HepG2 (cell line): ENCODE data around the gene LYRM4. TPM values are rescaled to one million over a fixed set of nuclear protein-coding genes. Genes with fewer than 3 reads are reported as not detected.

Experiments used
- BCL3 ChIP-seq: sonication (generic); formaldehyde crosslinking; IDR thresholded peaks from 2 replicates; pipeline ENCODE4 v1.5.1; 2020; ENCODE audit warnings: mild to moderate bottlenecking, missing genetic modification reagents, moderate library complexity
- GABPB1 ChIP-seq: IDR thresholded peaks from 2 replicates; pipeline ENCODE4 v1.6.1; 2016; ENCODE audit warnings: mild to moderate bottlenecking, missing genetic modification reagents, moderate library complexity, missing compliant biosample characterization
- HNF1B ChIP-seq: sonication (generic); formaldehyde crosslinking; IDR thresholded peaks from 2 replicates; pipeline ENCODE4 v1.5.1; 2020; ENCODE audit warnings: mild to moderate bottlenecking, moderate library complexity, missing genetic modification reagents
- IKZF4 ChIP-seq: sonication (generic); formaldehyde crosslinking; IDR thresholded peaks from 2 replicates; pipeline ENCODE4 v1.5.1; 2020; ENCODE audit warnings: borderline replicate concordance, mild to moderate bottlenecking, low read depth, missing genetic modification reagents; ENCODE audit errors: not compliant biosample characterization
- IKZF5 ChIP-seq: IDR thresholded peaks from 2 replicates; pipeline ENCODE4 v1.6.1; 2018; ENCODE audit warnings: missing genetic modification reagents, mild to moderate bottlenecking, missing compliant biosample characterization
- LBX2 ChIP-seq: sonication (generic); formaldehyde crosslinking; IDR thresholded peaks from 2 replicates; pipeline ENCODE4 v1.5.0; 2020; ENCODE audit warnings: missing genetic modification reagents, mild to moderate bottlenecking, borderline replicate concordance
- NBN ChIP-seq: fragments of 450-650 bp; conservative IDR thresholded peaks from 2 replicates; pipeline ENCODE4 v1.6.1; 2017
- TFE3 ChIP-seq: IDR thresholded peaks from 2 replicates; pipeline ENCODE4 v1.6.1; 2016
- UBTF ChIP-seq: sonication (generic); formaldehyde crosslinking; IDR thresholded peaks from 2 replicates; pipeline ENCODE4 v1.4.0; 2020; ENCODE audit warnings: mild to moderate bottlenecking, missing genetic modification reagents
- YY1 ChIP-seq: IDR thresholded peaks from 2 replicates; pipeline ENCODE4 v1.6.1; 2011; ENCODE audit warnings: low read length, low read depth, moderate library complexity, mild to moderate bottlenecking; ENCODE audit not compliant: insufficient read depth, insufficient replicate concordance
- ZBTB20 ChIP-seq: sonication (generic); formaldehyde crosslinking; IDR thresholded peaks from 2 replicates; pipeline ENCODE4 v1.8.1; 2023; ENCODE audit warnings: missing genetic modification reagents, low read depth, mild to moderate bottlenecking, borderline replicate concordance
- ZNF136 ChIP-seq: sonication (generic); formaldehyde crosslinking; IDR thresholded peaks from 2 replicates; pipeline ENCODE4 v1.8.1; 2022; ENCODE audit warnings: low read depth, mild to moderate bottlenecking, moderate library complexity, missing genetic modification reagents
- ZNF724P ChIP-seq: sonication (generic); formaldehyde crosslinking; IDR thresholded peaks from 2 replicates; pipeline ENCODE4 v1.8.0; 2022; ENCODE audit warnings: missing genetic modification reagents, borderline replicate concordance
- ZNF761 ChIP-seq: sonication (generic); formaldehyde crosslinking; conservative IDR thresholded peaks from 2 replicates; pipeline ENCODE4 v1.4.0; 2020; ENCODE audit warnings: mild to moderate bottlenecking, missing genetic modification reagents
- ZNF781 ChIP-seq: sonication (generic); formaldehyde crosslinking; IDR thresholded peaks from 2 replicates; pipeline ENCODE4 v1.5.1; 2020; ENCODE audit warnings: borderline replicate concordance, mild to moderate bottlenecking, missing genetic modification reagents; ENCODE audit errors: not compliant biosample characterization
- ZNF878 ChIP-seq: sonication (generic); formaldehyde crosslinking; IDR thresholded peaks from 2 replicates; pipeline ENCODE4 v1.8.1; 2023; ENCODE audit warnings: mild to moderate bottlenecking, missing genetic modification reagents, moderate library complexity
- ZSCAN21 ChIP-seq: sonication (generic); formaldehyde crosslinking; IDR thresholded peaks from 2 replicates; pipeline ENCODE4 v1.8.0; 2022; ENCODE audit warnings: mild to moderate bottlenecking, missing genetic modification reagents, moderate library complexity, borderline replicate concordance
- polyA plus RNA-seq, 8 experiments: library from polyadenylated mRNA; depleted of rRNA in 3 of 8; stranded (reverse) in 7 of 8; unstranded in 1 of 8; fragments of >200 nt; fragmentation: Illumina TruSeq in 4 of 8; extraction: Trizol in 4 of 8; gene quantifications; 2 replicates each; pipeline versions ENCODE4 v1.2.1 to v1.2.3, GENCODE V29; 2011 to 2016; ENCODE audit warnings: low read depth in 4 of 8, missing spikeins in 1 of 8, mixed read lengths in 1 of 8; ENCODE audit not compliant: insufficient read depth in 1 of 8
- total RNA-seq, 5 experiments: library from RNA; depleted of rRNA; stranded (reverse); fragments of >200 nt; fragmentation: Illumina TruSeq; extraction: Trizol; gene quantifications; 2 replicates each; pipeline ENCODE4 v1.2.3, GENCODE V29; 2016; ENCODE audit warnings: low read depth in 1 of 5

LYRM4 gene
- total and polyA plus RNA-seq, 2 of the 13 experiments (the other 11 are each of a cell fraction or from before 2014, with no cell fraction given) = 64.6 to 67.5 TPM

- TF ChIP-seq ZNF878 (CRISPR knock-in tag) = peak; percentile 94
- TF ChIP-seq BCL3 = peak; percentile 96
- 0 out of 2 replicates have a peak, but pooled peaks have one; percentile 13 for TF ChIP-seq GABPB1 (CRISPR knock-in tag)
- TF ChIP-seq ZNF724P (CRISPR knock-in tag) = peak; percentile 89; the same call in 1 of the 2 replicates
- peak; percentile 62; the same call in 1 of the 2 replicates for TF ChIP-seq ZSCAN21 (CRISPR knock-in tag)
- peak; percentile 62 for TF ChIP-seq TFE3 (CRISPR knock-in tag)
- TF ChIP-seq IKZF5 (CRISPR knock-in tag) = peak; percentile 65
- peak; percentile 61 for TF ChIP-seq ZBTB20
- TF ChIP-seq UBTF (CRISPR knock-in tag) = peak; percentile 63
- no peak for TF ChIP-seq ZNF781 (CRISPR knock-in tag)
- no peak for TF ChIP-seq NBN
- 0 out of 2 replicates have a peak, but pooled peaks have one; percentile 58 for TF ChIP-seq ZNF136 (CRISPR knock-in tag)
- TF ChIP-seq ZNF761 (CRISPR knock-in tag) = no peak
- TF ChIP-seq IKZF4 (CRISPR knock-in tag) = peak; percentile 94
- 0 out of 2 replicates have a peak, but pooled peaks have one; percentile 56 for TF ChIP-seq HNF1B (CRISPR knock-in tag)
- peak; percentile 41 for TF ChIP-seq YY1
- TF ChIP-seq LBX2 (CRISPR knock-in tag) = no peak
These were observed 178.1 kb downstream of the LYRM4 start (continued) for GRCh38 chr6:5082487-5083306.
